Aorta (tissue), 5 donors: Measurements from ENCODE around the gene NTNG2. TPM values are rescaled to one million over a fixed set of nuclear protein-coding genes. Genes with fewer than 3 reads are reported as not detected.

Experiments used
- ATAC-seq: fragments of 200-7000 bp; cut with Tn5 transposase; one replicate; pipeline ENCODE4 v1.9.1; 2022; ENCODE audit warnings: moderate library complexity; ENCODE audit not compliant: low FRiP score
- DNase-seq, 2 donors: peaks; one replicate each; pipeline ENCODE4 v3.0.0-alpha.2; 2020
- H3K27ac ChIP-seq, 2 donors: one replicate each; pipeline ENCODE4 v1.5.1; 2013; ENCODE audit warnings: low read length in 2 of 2, mild to moderate bottlenecking in 2 of 2, moderate library complexity in 2 of 2, control low read depth in 1 of 2, inconsistent platforms in 1 of 2, low read depth in 1 of 2
- H3K27me3 ChIP-seq, 2 donors: one replicate each; pipeline ENCODE4 v1.6.1; 2013; ENCODE audit warnings: control low read depth in 1 of 2, low read length in 1 of 2, mild to moderate bottlenecking in 1 of 2, moderate library complexity in 1 of 2; ENCODE audit not compliant: insufficient read depth in 2 of 2, control insufficient read depth in 1 of 2
- H3K36me3 ChIP-seq, 2 donors: one replicate each; pipeline ENCODE4 v1.6.1; 2013; ENCODE audit warnings: control low read depth in 1 of 2, low read length in 1 of 2, mild to moderate bottlenecking in 1 of 2; ENCODE audit not compliant: insufficient read depth in 2 of 2, control insufficient read depth in 1 of 2
- H3K4me1 ChIP-seq, 2 donors: one replicate each; pipeline ENCODE4 v1.6.1; 2013; ENCODE audit warnings: low read length in 2 of 2, control low read depth in 1 of 2, mild to moderate bottlenecking in 1 of 2, moderate library complexity in 1 of 2; ENCODE audit not compliant: insufficient read depth in 2 of 2, control insufficient read depth in 1 of 2
- H3K4me3 ChIP-seq, 2 donors: one replicate each; pipeline ENCODE4 v1.5.1; 2013; ENCODE audit warnings: low read length in 2 of 2, control low read depth in 1 of 2, mild to moderate bottlenecking in 1 of 2
- H3K9me3 ChIP-seq: one replicate; pipeline ENCODE4 v1.6.1; 2013; ENCODE audit warnings: mild to moderate bottlenecking, low read length; ENCODE audit not compliant: control insufficient read depth
- WGBS, 2 donors: extraction: QIAGEN DNeasy Blood & Tissue Kit; methylation state at CpG; one replicate each; pipeline ENCODE4 v1.1.7; 2013; 5-methylcytosine and 5-hydroxymethylcytosine counted together
- intact Hi-C, 2 donors: fragments of 100-400 bp; cut with DNase I; formaldehyde crosslinking; loops; one replicate each; pipeline versions ENCODE4 v1.14.2 to v1.15.0; 2022
- polyA plus RNA-seq, 2 donors: library from polyadenylated mRNA; stranded (reverse); fragments of 200-250 nt; gene quantifications; one replicate each; pipeline ENCODE4 v1.2.3, GENCODE V29; 2013
- total RNA-seq, 2 donors: library from RNA; stranded (reverse); fragmentation: NEBNext Ultra II Directional; extraction: Animal tissue kit (Norgen Biotek cat#: 25700); gene quantifications; one replicate each; pipeline ENCODE4 v1.2.1, GENCODE V29; 2021
- donor health status: healthy with polysubstance abuse.
- donor health status: Bipolar disorder and iron deficiency.
- donor health status: DM: no; HTN: no; CAD: no.
- donor health status: DM: no; HTN: no; CAD: no.
- donor health status: DM: yes; HTN: yes; CAD: no.

NTNG2 gene
- total and polyA plus RNA-seq, 4 donors: 0.25 to 5.3 (median 1.1) TPM

DNA sequence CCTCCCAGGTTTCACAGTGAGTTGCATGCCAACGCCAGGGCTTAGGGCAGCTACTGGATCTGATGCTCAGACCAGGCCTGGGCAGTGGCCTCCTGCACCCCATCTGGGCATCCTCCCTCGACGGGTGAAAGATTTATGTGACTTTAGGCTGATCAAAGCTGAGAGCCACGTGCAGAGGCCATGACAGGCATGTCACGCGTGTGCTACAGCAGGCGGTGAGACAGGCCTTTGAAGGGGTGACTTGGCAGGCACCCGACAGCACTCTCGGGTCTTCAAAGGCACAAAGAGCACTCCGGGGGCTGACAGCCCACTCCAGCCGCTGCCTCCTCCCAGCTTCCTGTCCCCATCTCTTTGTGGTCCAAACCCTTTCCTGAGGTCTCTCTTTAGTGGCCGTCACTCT, 66.2 kb downstream of the NTNG2 start:
- Histone ChIP-seq H3K36me3 (no peaks in the 10 kb centered on the region), H3K4me3 (no peak overlapping the region), H3K4me1 (no peaks in the 10 kb centered on the region), H3K27me3 (no peaks in the 10 kb centered on the region), H3K27ac (no peak overlapping the region), H3K9me3 (no peaks in the 10 kb centered on the region)
- intact Hi-C loops: no loop called here
- 48 to 66% methylated on average over 12 of the region's 12 CpGs for WGBS, 2 donors
- DNase-seq: no peak
- ATAC-seq: no peak

DNA sequence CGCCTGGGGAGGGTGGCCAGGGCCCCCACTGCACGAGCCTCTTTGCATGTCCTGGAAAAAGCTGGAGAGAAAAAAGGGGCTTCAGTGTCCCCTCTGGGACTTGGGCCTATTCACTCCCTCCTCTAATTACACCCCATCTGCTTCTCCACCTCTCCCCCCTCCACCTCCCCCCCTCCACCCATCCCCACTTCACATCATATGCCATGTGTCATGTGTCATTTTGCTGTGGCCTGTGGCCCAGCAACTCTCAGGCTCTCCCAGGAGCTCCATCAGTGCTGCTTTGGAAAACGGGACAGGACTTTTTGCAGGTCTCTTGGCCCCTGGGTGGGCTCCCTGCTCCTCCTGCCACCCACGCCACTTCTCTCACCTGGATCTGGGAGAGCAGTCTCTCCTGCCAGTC, 68.7 kb downstream of the NTNG2 start:
- DNase-seq (no peak), ATAC-seq (no peak)
- Histone ChIP-seq H3K9me3 (no peaks in the 10 kb centered on the region), H3K36me3 (no peaks in the 10 kb centered on the region), H3K27ac (no peak overlapping the region), H3K4me1 (no peaks in the 10 kb centered on the region), H3K4me3 (no peak overlapping the region), H3K27me3 (no peaks in the 10 kb centered on the region)
- intact Hi-C loops: loop anchor here in 1 of 2 donors (10.0 kb wide), 1 partner anchor 156 kb away; the partner anchor contains the start of gene MED27
- 78 to 85% methylated on average over 4 of the region's 4 CpGs for WGBS, 2 donors

DNA sequence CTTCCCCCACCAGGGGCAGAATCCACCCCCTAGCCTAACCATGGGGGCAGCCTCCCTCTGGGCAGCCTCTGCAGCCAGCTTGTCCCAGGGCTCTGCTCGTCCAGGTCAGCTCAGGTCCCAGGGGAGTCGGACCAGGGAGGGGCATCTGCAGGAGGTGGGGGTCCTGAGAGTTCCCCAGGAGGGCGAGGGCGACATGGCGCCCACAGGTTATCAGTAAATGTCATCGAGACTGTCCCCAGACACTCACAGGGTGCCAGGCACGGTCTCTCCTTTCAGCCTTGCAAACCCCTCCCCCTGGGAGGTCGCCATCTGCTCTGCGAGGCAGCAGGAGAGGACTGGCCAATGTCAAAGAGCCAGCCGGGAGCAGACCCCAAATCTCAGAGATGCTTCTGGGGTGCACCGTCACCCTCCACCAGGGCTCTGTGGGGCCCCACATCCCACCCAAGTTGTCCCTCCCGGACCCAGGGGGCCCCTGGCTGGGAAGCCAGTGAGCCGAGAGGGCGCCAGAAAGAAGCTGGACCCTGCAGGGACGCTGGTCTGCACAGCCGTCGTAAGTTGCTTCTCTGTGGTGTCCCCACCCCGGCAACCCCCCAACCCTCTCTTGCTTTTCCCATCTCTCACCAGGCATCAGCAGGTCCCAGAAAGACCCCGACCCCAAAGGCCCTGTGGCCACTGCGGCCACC, 69.3 kb downstream of the NTNG2 start:
- 54 to 57% methylated on average over 16 to 20 of the region's 20 CpGs for WGBS, 2 donors
- intact Hi-C loops: loop anchor here in 1 of 2 donors (10.0 kb wide), 1 partner anchor 156 kb away; the partner anchor contains the start of gene MED27
- no peaks in the 10 kb centered on the region for H3K27me3 ChIP-seq

GRCh38 chr9:132232522-132232921, 70.7 kb downstream of the NTNG2 start:
- 79 to 80% methylated on average over 3 of the region's 3 CpGs for WGBS, 2 donors
- intact Hi-C loops: loop anchor here in 1 of 2 donors (10.0 kb wide), 1 partner anchor 158 kb away; the partner anchor contains the start of gene MED27
- no peak overlapping the region for H3K27ac ChIP-seq
- H3K4me1 ChIP-seq: no peaks in the 10 kb centered on the region
- no peaks in the 10 kb centered on the region for H3K36me3 ChIP-seq
- no peak overlapping the region for H3K4me3 ChIP-seq
- H3K9me3 ChIP-seq: no peaks in the 10 kb centered on the region
- ATAC-seq: no peak
- no peak for DNase-seq
- H3K27me3 ChIP-seq: no peaks in the 10 kb centered on the region

More for the DNA sequence above, 69.3 kb downstream of the NTNG2 start:
- Histone ChIP-seq H3K4me3 (no peak overlapping the region), H3K9me3 (no peaks in the 10 kb centered on the region), H3K4me1 (no peaks in the 10 kb centered on the region), H3K36me3 (no peaks in the 10 kb centered on the region), H3K27ac (no peak overlapping the region)
- ATAC-seq (no peak), DNase-seq (no peak)

- Histone ChIP-seq H3K36me3 (no peaks in the 10 kb centered on the region), H3K4me1 (no peaks in the 10 kb centered on the region), H3K4me3 (no peak overlapping the region), H3K27me3 (no peaks in the 10 kb centered on the region), H3K27ac (no peak overlapping the region), H3K9me3 (no peaks in the 10 kb centered on the region)
- intact Hi-C loops: loop anchor here in 1 of 2 donors (10.0 kb wide), 1 partner anchor 158 kb away; the partner anchor contains the start of gene MED27
- 58 to 71% methylated on average over 3 of the region's 3 CpGs for WGBS, 2 donors
- DNase-seq: no peak
- ATAC-seq: no peak
Observed at GRCh38 chr9:132233138-132233537, 71.3 kb downstream of the NTNG2 start.

DNA sequence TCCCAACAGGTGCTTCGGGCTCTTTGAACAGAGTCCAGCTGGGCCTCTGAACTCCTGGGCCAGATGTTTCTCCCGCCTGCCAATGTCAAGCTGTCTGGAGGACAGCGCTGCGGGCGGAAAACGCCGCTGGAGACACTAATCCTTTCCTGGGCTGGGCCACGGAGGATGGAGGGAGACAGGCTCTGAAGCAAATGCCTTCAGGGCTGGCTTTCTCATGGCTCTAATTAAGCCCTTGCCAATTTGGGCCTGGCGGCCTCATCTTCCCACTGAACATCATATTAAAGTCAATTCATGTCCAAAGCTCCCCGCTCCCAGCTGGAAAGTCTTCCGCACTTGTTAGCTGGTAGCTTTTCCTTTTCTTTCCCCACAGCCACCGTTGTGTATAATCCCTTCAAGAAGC, 72.7 kb downstream of the NTNG2 start:
- WGBS, 2 donors: 80 to 82% methylated on average over 12 of the region's 12 CpGs
- no peaks in the 10 kb centered on the region for H3K36me3 ChIP-seq
- H3K27ac ChIP-seq: no peak overlapping the region
- intact Hi-C loops: loop anchor here in 1 of 2 donors (10.0 kb wide), 1 partner anchor 160 kb away; the partner anchor contains the start of gene MED27
- no peaks in the 10 kb centered on the region for H3K9me3 ChIP-seq
- DNase-seq: no peak
- H3K4me3 ChIP-seq: no peak overlapping the region
- no peaks in the 10 kb centered on the region for H3K4me1 ChIP-seq
- no peak for ATAC-seq
- H3K27me3 ChIP-seq: no peaks in the 10 kb centered on the region

- Histone ChIP-seq H3K36me3 (no peaks in the 10 kb centered on the region), H3K9me3 (no peaks in the 10 kb centered on the region), H3K27ac (no peak overlapping the region), H3K27me3 (no peaks in the 10 kb centered on the region), H3K4me3 (no peak overlapping the region), H3K4me1 (no peaks in the 10 kb centered on the region)
- DNase-seq (no peak), ATAC-seq (no peak)
- WGBS, 2 donors: 80 to 87% methylated on average over 9 of the region's 9 CpGs
- intact Hi-C loops: loop anchor here (5.0 to 10.0 kb wide), 4 partner anchors 63 to 473 kb away; partner anchors contain the start of genes MED27 (in 1 of the 2) and NTNG2 (in 1 of the 2)
Observed at GRCh38 chr9:132235125-132235524, 73.3 kb downstream of the NTNG2 start.

DNA sequence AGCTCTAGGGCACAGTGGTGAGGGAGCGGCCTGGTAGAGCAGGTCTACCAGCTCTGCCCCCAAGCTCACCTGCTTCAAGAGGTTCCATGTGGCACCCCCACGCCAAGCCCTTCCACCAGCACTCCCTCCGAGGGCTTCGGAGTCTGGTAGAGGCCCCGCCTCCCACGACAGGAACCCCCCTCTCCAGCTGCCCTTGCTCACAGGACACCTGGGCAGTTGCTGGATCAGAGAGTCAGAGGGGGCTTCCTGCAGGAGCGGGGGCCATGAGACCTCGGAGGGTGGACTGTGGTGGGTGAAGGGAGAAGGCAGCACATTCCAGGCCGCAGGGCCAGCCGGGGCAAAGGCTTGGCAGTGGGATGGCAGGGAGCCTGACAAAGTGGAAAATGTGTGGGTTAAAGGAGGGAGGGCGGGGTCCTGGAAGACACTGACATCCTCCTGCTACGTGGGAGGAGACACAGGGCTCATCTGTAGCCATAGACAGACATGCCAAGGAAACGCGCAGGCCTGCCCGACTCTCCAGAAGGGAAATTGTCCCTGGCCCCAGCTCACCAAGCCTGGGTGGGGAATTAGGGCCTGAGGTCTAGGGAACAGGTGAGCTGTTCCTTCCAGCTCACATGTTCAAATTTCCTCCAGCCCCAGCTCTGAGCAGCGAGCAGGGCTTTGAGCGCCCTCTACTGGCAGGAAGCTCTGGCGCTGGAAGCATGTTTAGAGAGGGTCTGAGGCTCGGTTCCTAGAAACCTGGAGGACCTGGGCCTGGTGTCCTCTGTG, 74.2 kb downstream of the NTNG2 start:
- no peak for ATAC-seq
- 41 to 46% methylated on average over 19 of the region's 19 CpGs for WGBS, 2 donors
- intact Hi-C loops: loop anchor here (1.0 to 10.0 kb wide), 5 partner anchors 64 to 474 kb away; partner anchors contain the start of genes MED27 (in 1 of the 2) and NTNG2 (in 1 of the 2)

More for the DNA sequence above, 74.2 kb downstream of the NTNG2 start:
- no peaks in the 10 kb centered on the region for H3K27me3 ChIP-seq
- no peaks in the 10 kb centered on the region for H3K4me1 ChIP-seq
- no peak overlapping the region for H3K27ac ChIP-seq
- no peaks in the 10 kb centered on the region for H3K9me3 ChIP-seq
- no peak overlapping the region for H3K4me3 ChIP-seq
- no peaks in the 10 kb centered on the region for H3K36me3 ChIP-seq
- peak; percentile 81 to 92 for DNase-seq
